ENCODE results near the gene APEH.

Gene APEH

DNA sequence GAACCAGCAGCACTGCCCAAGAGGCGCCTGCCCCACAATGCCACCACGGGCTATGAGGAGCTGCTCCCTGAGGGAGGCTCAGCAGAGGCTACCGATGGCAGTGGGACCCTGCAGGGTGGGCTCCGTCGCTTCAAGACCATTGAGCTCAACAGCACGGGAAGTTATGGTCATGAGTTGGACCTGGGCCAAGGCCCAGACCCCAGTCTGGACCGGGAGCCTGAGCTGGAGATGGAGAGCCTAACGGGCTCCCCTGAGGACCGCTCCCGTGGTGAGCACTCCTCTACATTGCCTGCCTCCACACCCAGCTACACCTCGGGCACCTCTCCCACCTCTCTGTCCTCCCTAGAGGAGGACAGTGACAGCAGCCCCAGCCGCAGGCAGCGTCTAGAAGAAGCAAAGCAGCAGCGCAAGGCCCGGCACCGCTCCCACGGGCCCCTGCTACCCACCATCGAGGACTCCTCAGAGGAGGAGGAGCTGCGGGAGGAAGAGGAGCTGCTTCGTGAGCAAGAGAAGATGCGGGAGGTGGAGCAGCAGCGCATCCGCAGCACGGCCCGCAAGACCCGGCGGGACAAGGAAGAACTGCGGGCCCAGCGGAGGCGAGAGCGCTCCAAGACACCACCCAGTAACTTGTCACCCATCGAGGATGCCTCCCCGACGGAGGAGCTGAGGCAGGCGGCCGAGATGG, 21.8 kb upstream of the APEH start:
- no peak for DNase-seq

GRCh38 chr3:49652903-49653415, 21.2 kb upstream of the APEH start:
- no peak for DNase-seq

DNA sequence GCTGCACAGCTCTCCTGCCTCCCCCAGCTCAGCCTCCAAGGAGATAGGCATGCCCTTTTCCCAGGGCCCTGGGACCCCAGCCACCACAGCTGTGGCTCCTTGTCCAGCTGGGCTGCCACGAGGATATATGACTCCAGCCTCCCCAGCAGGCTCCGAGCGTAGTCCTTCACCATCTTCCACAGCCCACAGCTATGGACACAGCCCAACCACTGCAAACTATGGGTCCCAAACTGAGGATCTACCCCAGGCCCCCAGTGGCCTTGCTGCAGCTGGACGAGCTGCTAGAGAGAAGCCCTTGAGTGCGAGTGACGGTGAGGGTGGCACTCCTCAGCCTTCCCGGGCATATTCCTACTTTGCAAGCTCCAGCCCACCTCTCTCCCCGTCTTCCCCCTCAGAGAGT, 20.5 kb upstream of the APEH start:
- no peak for DNase-seq

DNA sequence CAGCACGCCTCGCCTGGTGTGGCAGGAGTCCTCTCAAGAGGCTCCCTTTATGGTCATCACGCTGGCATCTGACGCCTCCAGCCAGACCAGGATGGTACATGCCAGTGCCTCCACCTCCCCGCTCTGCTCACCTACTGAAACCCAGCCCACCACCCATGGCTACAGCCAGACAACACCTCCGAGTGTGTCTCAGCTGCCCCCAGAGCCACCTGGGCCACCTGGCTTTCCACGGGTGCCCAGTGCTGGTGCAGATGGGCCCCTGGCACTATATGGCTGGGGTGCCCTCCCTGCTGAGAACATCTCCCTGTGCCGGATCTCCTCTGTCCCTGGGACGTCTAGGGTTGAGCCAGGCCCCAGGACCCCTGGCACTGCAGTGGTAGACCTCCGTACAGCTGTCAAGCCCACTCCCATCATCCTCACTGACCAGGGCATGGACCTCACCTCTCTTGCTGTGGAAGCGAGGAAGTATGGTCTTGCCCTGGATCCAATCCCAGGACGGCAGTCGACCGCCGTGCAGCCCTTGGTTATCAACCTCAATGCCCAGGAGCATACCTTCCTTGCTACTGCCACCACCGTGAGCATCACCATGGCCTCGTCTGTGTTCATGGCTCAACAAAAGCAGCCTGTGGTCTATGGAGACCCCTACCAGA, 19.9 kb upstream of the APEH start:
- DNase-seq = no peak

GRCh38 chr3:49654955-49655556, 19.1 kb upstream of the APEH start:
- no peak for DNase-seq

GRCh38 chr3:49655731-49656285, 18.3 kb upstream of the APEH start:
- no peak for DNase-seq

DNA sequence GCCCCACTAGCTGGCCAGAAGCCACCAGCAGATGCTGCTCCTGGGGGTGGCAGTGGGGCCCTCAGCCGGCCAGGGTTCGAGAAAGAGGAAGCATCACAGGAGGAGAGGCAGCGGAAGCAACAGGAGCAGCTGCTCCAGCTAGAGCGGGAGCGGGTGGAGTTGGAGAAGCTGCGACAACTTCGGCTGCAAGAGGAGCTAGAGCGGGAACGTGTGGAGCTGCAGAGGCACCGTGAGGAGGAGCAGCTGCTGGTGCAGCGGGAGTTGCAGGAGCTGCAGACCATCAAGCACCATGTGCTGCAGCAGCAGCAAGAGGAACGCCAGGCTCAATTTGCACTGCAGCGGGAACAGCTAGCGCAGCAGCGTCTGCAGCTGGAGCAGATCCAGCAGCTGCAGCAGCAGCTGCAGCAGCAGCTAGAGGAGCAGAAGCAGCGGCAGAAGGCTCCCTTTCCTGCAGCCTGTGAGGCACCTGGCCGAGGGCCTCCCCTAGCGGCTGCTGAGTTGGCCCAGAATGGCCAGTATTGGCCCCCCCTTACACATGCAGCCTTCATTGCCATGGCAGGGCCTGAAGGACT, 17.5 kb upstream of the APEH start:
- DNase-seq = no peak

DNA sequence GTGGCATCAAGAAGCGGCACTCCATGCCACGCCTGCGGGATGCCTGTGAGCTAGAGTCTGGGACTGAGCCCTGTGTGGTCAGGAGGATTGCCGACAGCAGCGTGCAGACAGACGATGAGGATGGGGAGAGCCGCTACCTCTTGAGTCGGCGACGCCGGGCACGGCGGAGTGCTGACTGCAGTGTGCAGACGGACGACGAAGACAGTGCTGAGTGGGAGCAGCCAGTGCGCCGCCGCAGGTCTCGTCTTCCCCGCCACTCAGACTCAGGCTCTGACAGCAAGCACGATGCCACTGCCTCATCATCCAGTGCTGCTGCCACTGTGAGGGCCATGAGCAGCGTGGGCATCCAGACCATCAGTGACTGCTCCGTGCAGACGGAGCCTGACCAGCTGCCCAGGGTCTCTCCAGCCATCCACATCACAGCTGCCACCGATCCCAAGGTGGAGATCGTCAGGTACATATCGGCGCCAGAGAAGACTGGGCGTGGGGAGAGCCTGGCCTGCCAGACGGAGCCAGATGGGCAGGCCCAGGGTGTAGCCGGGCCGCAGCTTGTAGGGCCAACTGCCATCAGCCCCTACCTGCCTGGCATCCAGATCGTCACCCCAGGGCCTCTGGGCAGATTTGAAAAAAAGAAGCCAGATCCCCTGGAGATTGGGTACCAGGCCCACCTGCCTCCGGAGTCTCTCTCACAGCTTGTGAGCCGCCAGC, 16.8 kb upstream of the APEH start:
- DNase-seq = no peak

GRCh38 chr3:49658711-49659110, 15.4 kb upstream of the APEH start:
- no peak for DNase-seq

GRCh38 chr3:49659756-49660155, 14.4 kb upstream of the APEH start:
- no peak for DNase-seq

GRCh38 chr3:49661281-49661680, 12.9 kb upstream of the APEH start:
- DNase-seq = no peak

DNA sequence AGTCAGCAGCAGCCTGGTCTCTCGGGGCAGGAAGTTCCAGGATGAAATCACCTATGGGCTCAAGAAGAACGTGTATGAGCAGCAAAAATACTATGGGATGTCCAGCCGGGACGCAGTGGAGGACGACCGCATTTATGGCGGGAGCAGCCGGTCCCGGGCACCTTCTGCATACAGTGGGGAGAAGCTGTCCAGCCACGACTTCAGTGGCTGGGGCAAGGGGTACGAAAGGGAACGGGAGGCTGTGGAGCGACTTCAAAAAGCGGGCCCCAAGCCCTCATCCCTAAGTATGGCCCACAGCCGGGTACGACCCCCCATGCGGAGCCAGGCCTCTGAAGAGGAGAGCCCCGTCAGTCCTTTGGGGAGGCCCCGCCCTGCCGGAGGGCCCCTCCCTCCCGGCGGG, 12.1 kb upstream of the APEH start:
- no peak for DNase-seq

DNA sequence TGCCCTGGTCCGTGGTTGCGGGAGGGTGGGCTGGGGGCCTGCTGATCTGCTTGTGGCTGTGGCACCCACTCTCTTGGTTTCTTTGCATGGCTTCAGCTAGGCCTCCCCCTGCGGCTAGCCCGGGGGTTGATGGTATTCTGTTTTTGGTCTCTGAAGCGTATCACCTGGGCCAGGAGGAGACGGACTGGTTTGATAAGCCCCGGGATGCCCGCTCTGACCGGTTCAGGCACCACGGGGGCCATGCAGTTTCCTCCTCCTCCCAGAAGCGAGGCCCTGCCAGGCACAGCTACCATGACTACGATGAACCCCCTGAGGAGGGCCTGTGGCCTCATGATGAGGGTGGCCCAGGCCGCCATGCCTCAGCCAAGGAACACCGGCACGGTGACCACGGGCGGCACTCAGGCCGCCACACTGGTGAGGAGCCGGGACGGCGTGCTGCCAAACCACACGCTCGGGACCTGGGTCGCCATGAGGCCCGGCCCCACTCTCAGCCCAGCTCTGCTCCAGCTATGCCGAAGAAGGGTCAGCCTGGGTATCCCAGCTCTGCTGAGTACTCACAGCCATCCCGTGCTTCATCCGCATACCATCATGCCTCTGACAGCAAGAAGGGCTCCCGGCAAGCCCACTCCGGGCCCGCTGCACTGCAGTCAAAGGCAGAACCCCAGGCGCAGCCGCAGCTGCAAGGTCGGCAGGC, 11.3 kb upstream of the APEH start:
- DNase-seq = no peak

DNA sequence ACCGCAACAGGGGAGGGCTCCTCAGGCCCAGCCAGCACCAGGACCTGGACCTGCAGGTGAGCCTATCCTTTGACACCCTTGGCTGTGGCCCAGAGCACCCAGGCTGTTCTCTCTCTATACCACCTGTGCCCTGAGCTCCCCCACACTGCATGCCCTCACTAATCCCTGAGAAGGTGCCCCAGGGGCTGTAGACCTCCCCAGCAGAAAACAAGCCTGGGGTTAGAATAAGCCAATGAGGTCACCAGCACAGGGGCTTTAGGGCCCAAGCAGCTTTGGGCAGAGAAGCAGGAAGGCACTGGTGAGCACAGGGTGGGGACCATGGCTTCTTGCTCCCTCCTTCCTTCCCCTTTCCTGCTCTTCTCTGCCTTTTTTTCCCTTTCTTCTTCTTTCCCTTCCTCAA, 10.3 kb upstream of the APEH start:
- no peak for DNase-seq

GRCh38 chr3:49664300-49664699, 9.9 kb upstream of the APEH start:
- DNase-seq = no peak

GRCh38 chr3:49665822-49666519, 8.2 kb upstream of the APEH start:
- no peak for DNase-seq

DNA sequence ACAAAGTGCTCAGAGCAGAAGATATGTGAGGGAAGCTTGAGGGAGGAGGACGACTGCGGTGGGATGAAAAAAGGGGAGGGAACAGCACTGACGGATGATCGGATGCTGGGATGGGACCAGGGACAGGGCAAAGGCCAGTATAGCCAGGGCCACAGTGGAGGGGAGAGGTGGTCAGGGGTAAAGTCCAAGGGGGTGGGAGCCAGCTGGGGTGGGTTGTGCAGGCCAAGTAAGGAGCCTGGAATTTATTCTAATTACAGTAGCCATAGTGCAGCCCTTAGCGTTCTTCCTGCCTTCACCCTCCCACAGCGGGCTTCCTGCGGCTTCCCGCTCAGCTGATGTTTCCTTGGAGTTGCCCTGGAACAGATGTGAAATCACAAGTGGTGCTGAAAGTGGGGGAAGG, 7.6 kb upstream of the APEH start:
- no peak for DNase-seq

DNA sequence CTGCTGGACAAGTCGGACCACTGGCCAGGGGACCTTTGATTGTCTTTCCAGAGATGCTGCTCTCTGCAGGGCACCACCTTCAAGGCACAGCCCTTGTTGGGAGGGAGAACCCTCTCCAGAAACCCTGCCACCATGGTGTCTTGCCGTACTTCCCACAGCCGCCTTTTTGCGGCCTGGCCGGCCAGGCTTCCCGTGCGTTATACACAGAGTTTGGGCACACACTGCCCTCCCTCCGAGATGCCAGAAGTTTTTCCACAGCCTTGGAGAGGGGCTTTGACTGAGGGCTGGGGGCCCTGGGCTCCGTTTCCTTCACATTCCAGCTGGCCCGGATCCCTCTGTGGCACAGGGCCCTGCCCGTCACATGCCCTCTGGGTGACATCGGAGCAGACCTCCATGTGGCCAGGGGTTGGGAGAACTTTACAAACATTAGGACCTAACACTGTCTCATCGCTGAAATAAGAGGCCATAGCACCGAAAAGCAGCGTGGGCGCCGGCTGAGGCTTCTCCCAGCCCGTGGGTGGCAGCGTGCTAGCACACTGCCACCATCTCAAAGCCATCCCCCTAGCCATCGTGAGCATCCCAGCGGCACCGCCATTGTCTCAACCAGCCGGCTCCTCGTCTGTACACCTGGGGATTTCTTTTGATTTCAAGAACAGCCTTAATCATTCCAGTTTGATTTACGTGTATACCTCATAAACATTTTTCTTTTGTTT, 6.3 kb upstream of the APEH start:
- DNase-seq = no peak

DNA sequence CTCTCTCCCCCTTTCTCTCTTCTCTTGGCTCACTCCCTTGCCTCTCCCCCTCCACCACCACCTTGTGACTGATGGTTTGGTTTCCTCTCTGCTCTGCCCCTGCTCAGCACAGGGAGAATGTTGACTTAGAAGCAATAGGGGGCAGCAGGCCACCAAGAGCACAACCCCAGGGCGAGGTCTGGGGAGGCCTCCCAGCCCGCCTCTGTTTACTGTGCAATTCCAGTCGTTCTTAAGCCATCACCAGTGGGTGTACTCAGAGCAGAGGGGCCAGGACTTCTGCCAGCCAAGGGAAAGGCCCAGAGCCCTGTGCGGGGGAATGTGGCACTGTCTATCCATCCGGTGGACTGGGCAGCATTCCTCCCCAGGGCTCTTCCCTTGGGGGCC, 5.7 kb upstream of the APEH start:
- no peak for DNase-seq

DNA sequence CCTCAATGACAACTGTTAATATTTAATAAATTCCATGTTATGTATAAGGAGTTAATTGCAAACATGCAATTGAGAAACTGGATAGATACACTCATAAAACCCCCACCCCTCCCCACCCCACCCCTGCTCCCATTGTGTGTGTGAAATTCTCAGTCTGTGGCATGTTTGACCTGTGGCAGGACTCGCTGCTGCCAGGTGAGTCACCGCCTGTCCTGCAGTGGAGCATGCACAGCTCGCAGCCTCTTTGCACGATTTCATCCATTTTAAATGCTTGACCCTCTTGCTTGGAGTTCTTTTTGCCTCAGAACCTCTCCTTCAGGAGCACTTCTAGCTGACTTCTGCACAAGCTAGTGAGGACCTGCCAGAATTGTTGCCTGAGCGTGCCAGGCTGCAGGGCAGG, 5.3 kb upstream of the APEH start:
- no peak for DNase-seq

DNA sequence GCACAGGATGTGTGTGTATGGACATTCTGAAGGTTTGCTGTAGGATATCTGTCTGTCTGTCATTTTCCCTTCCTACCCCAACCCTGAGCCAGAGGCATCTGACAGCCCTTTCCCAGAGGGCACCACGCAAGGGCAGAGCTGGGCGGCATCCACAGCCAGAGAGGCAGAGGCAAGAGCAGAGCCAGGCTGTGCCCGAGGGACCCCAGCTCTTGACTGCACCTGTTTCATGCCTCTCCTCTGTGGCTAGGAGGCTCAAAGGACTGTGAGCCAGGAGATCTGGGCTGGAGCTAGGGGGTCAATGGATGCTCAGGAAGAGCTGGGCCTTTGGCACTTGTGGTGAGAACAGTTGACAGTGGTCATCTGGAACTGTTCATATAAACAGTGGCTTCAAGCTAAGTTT, 4.8 kb upstream of the APEH start:
- DNase-seq = no peak
